Measurements from ENCODE around the gene RAI14.
"Not testable (repeated sequence)": the region's sequence is repeated elsewhere in the genome, so short reads cannot be mapped to it uniquely, and the experiment has no call there.

RAI14 gene

GRCh38 chr5:34830827-34831226, 174.7 kb downstream of the RAI14 start:
- not testable (repeated sequence) for DNase-seq

GRCh38 chr5:34831303-34831702, 175.2 kb downstream of the RAI14 start:
- DNase-seq: no peak

GRCh38 chr5:34832568-34832967, 176.4 kb downstream of the RAI14 start:
- no peak for DNase-seq

GRCh38 chr5:34833090-34833489, 177.0 kb downstream of the RAI14 start:
- no peak for DNase-seq

- no peak for DNase-seq
Measured at GRCh38 chr5:34833976-34834793, 178.1 kb downstream of the RAI14 start.

GRCh38 chr5:34834794-34835089, 178.6 kb downstream of the RAI14 start:
- no peak for DNase-seq

- no peak for DNase-seq
Measured at GRCh38 chr5:34835664-34836063, 179.5 kb downstream of the RAI14 start.

GRCh38 chr5:34838785-34839714, 182.9 kb downstream of the RAI14 start, which contains the start of gene TTC23L:
Gene TTC23L, plus strand, starts transcription at chr5:34839164. Its CDS starts 1,508 bp downstream, at chr5:34840672.
- peak; percentile 97 for DNase-seq

GRCh38 chr5:34841816-34842215, 185.7 kb downstream of the RAI14 start:
- no peak for DNase-seq

- no peak for DNase-seq
Measured at GRCh38 chr5:34842554-34842953, 186.4 kb downstream of the RAI14 start.

- no peak for DNase-seq
Measured at GRCh38 chr5:34843497-34843896, 187.4 kb downstream of the RAI14 start.

GRCh38 chr5:34844106-34844505, 188.0 kb downstream of the RAI14 start:
- no peak for DNase-seq

GRCh38 chr5:34844999-34845398, 188.9 kb downstream of the RAI14 start:
- no peak for DNase-seq

- no peak for DNase-seq
Measured at GRCh38 chr5:34847056-34847455, 190.9 kb downstream of the RAI14 start.

GRCh38 chr5:34847552-34847951, 191.4 kb downstream of the RAI14 start:
- DNase-seq: no peak

- no peak for DNase-seq
Measured at GRCh38 chr5:34848230-34848629, 192.1 kb downstream of the RAI14 start.

- no peak for DNase-seq
Measured at GRCh38 chr5:34849253-34849652, 193.1 kb downstream of the RAI14 start.

- peak; percentile 98 for DNase-seq
Measured at GRCh38 chr5:34854459-34855174, 198.5 kb downstream of the RAI14 start.

GRCh38 chr5:34857161-34857560, 201.0 kb downstream of the RAI14 start:
- no peak for DNase-seq

GRCh38 chr5:34857894-34858293, 201.8 kb downstream of the RAI14 start:
- DNase-seq: no peak

GRCh38 chr5:34858790-34859189, 202.7 kb downstream of the RAI14 start:
- DNase-seq: no peak

- no peak for DNase-seq
Measured at GRCh38 chr5:34859253-34859652, 203.1 kb downstream of the RAI14 start.

- no peak for DNase-seq
Measured at GRCh38 chr5:34863946-34864345, 207.8 kb downstream of the RAI14 start.

Measured in DMS153 (cell line).